Measurements from ENCODE around the gene GNE.
"Not testable (repeated sequence)": the region's sequence is repeated elsewhere in the genome, so short reads cannot be mapped to it uniquely, and the experiment has no call there.

GNE gene

GRCh38 chr9:36288070-36288469 lies 29.8 kb upstream of the GNE start:
- FAIRE-seq (no peak), DNase-seq (ENCODE audit: insufficient read length) (no peak)
- TF ChIP-seq POLR2AphosphoS5 (IDR thresholded peaks at IDR 0.05; ENCODE audit: low read depth, low read length) (no peak), POLR2A (IDR thresholded peaks at IDR 0.05; ENCODE audit: low read depth, low read length) (no peak), TAF1 (IDR thresholded peaks at IDR 0.05; ENCODE audit: borderline replicate concordance, low read depth, low read length) (no peak)

GRCh38 chr9:36286388-36286787 lies 28.1 kb upstream of the GNE start:
- FAIRE-seq (no peak), DNase-seq (ENCODE audit: insufficient read length) (no peak)
- TF ChIP-seq POLR2AphosphoS5 (IDR thresholded peaks at IDR 0.05; ENCODE audit: low read depth, low read length): no peak
- TF ChIP-seq POLR2A (IDR thresholded peaks at IDR 0.05; ENCODE audit: low read depth, low read length): no peak
- no peak for TF ChIP-seq TAF1 (IDR thresholded peaks at IDR 0.05; ENCODE audit: borderline replicate concordance, low read depth, low read length)

- no peak for DNase-seq (ENCODE audit: insufficient read length)
- FAIRE-seq: no peak
- no peak for TF ChIP-seq TAF1 (IDR thresholded peaks at IDR 0.05; ENCODE audit: borderline replicate concordance, low read depth, low read length)
- TF ChIP-seq POLR2A (IDR thresholded peaks at IDR 0.05; ENCODE audit: low read depth, low read length): no peak
- no peak for TF ChIP-seq POLR2AphosphoS5 (IDR thresholded peaks at IDR 0.05; ENCODE audit: low read depth, low read length)
These were observed 26.0 kb upstream of the GNE start for GRCh38 chr9:36284226-36284625.

- DNase-seq (ENCODE audit: insufficient read length): no peak
- TF ChIP-seq TAF1 (IDR thresholded peaks at IDR 0.05; ENCODE audit: borderline replicate concordance, low read depth, low read length): no peak
- FAIRE-seq: no peak
These were observed 24.0 kb upstream of the GNE start for GRCh38 chr9:36282275-36282674.

GRCh38 chr9:36280989-36281388 lies 22.7 kb upstream of the GNE start:
- FAIRE-seq (no peak), DNase-seq (ENCODE audit: insufficient read length) (no peak)
- no peak for TF ChIP-seq TAF1 (IDR thresholded peaks at IDR 0.05; ENCODE audit: borderline replicate concordance, low read depth, low read length)
- TF ChIP-seq POLR2A (IDR thresholded peaks at IDR 0.05; ENCODE audit: low read depth, low read length): no peak
- TF ChIP-seq POLR2AphosphoS5 (IDR thresholded peaks at IDR 0.05; ENCODE audit: low read depth, low read length): no peak

- no peak for FAIRE-seq
- TF ChIP-seq TAF1 (IDR thresholded peaks at IDR 0.05; ENCODE audit: borderline replicate concordance, low read depth, low read length) (no peak), POLR2AphosphoS5 (IDR thresholded peaks at IDR 0.05; ENCODE audit: low read depth, low read length) (no peak), POLR2A (IDR thresholded peaks at IDR 0.05; ENCODE audit: low read depth, low read length) (no peak)
- no peak for DNase-seq (ENCODE audit: insufficient read length)
These were observed 20.0 kb upstream of the GNE start for GRCh38 chr9:36278243-36278642.

- DNase-seq (ENCODE audit: insufficient read length): no peak
- TF ChIP-seq POLR2AphosphoS5 (IDR thresholded peaks at IDR 0.05; ENCODE audit: low read depth, low read length) (no peak), TAF1 (IDR thresholded peaks at IDR 0.05; ENCODE audit: borderline replicate concordance, low read depth, low read length) (no peak), POLR2A (IDR thresholded peaks at IDR 0.05; ENCODE audit: low read depth, low read length) (no peak)
- FAIRE-seq: no peak
These were observed 18.5 kb upstream of the GNE start for GRCh38 chr9:36276781-36277181.

GRCh38 chr9:36276254-36276653 lies 18.0 kb upstream of the GNE start:
- no peak for TF ChIP-seq POLR2AphosphoS5 (IDR thresholded peaks at IDR 0.05; ENCODE audit: low read depth, low read length)
- FAIRE-seq (no peak), DNase-seq (ENCODE audit: insufficient read length) (no peak)

GRCh38 chr9:36275060-36275459 lies 16.8 kb upstream of the GNE start:
- DNase-seq (ENCODE audit: insufficient read length): no peak
- no peak for FAIRE-seq
- TF ChIP-seq TAF1 (IDR thresholded peaks at IDR 0.05; ENCODE audit: borderline replicate concordance, low read depth, low read length): no peak
- no peak for TF ChIP-seq POLR2A (IDR thresholded peaks at IDR 0.05; ENCODE audit: low read depth, low read length)
- no peak for TF ChIP-seq POLR2AphosphoS5 (IDR thresholded peaks at IDR 0.05; ENCODE audit: low read depth, low read length)

- DNase-seq (ENCODE audit: insufficient read length): not testable (repeated sequence)
These were observed 15.1 kb upstream of the GNE start for GRCh38 chr9:36273354-36273753.

GRCh38 chr9:36268007-36268427 lies 9.8 kb upstream of the GNE start:
- no peak for FAIRE-seq

More at GRCh38 chr9:36273354-36273753, 15.1 kb upstream of the GNE start:
- not testable (repeated sequence) for FAIRE-seq

GRCh38 chr9:36264896-36265295 lies 6.6 kb upstream of the GNE start:
- TF ChIP-seq POLR2AphosphoS5 (IDR thresholded peaks at IDR 0.05; ENCODE audit: low read depth, low read length) (no peak), TAF1 (IDR thresholded peaks at IDR 0.05; ENCODE audit: borderline replicate concordance, low read depth, low read length) (no peak), POLR2A (IDR thresholded peaks at IDR 0.05; ENCODE audit: low read depth, low read length) (no peak)
- DNase-seq (ENCODE audit: insufficient read length) (no peak), FAIRE-seq (no peak)

More at GRCh38 chr9:36268007-36268427, 9.8 kb upstream of the GNE start:
- TF ChIP-seq POLR2A (IDR thresholded peaks at IDR 0.05; ENCODE audit: low read depth, low read length): no peak
- TF ChIP-seq TAF1 (IDR thresholded peaks at IDR 0.05; ENCODE audit: borderline replicate concordance, low read depth, low read length): no peak
- TF ChIP-seq POLR2AphosphoS5 (IDR thresholded peaks at IDR 0.05; ENCODE audit: low read depth, low read length): no peak
- no peak for DNase-seq (ENCODE audit: insufficient read length)

- TF ChIP-seq POLR2AphosphoS5 (IDR thresholded peaks at IDR 0.05; ENCODE audit: low read depth, low read length): no peak
- no peak for TF ChIP-seq POLR2A (IDR thresholded peaks at IDR 0.05; ENCODE audit: low read depth, low read length)
- DNase-seq (ENCODE audit: insufficient read length) (no peak), FAIRE-seq (no peak)
These were observed 5.4 kb upstream of the GNE start for GRCh38 chr9:36263683-36264082.
